ENCODE measurements around the gene FEM1A. TPM values are rescaled to one million over a fixed set of nuclear protein-coding genes. Genes with fewer than 3 reads are reported as not detected.
A peak's percentile ranks its signal among the peaks of the same experiment; 100 is the strongest.

Gene FEM1A
- total and polyA plus RNA-seq, 2 of the 13 experiments (the other 11 are each of a cell fraction or from before 2014, with no cell fraction given), result 3.2 to 10.8 TPM

GRCh38 chr19:4759388-4760284 lies 31.9 kb upstream of the FEM1A start (continued):
- TF ChIP-seq ONECUT2 (CRISPR knock-in tag; IDR thresholded peaks at IDR 0.05) (no peak), GZF1 (CRISPR knock-in tag; IDR thresholded peaks at IDR 0.05) (peak; percentile 100), TIGD3 (CRISPR knock-in tag; IDR thresholded peaks at IDR 0.05; ENCODE audit: borderline replicate concordance) (no peak), ZNF414 (CRISPR knock-in tag; IDR thresholded peaks at IDR 0.05) (peak; percentile 46; the same call in 1 of the 2 replicates), CREB1 (IDR thresholded peaks at IDR 0.05) (peak; percentile 34; the same call in 1 of the 2 replicates), CREB1 (CRISPR knock-in tag; IDR thresholded peaks at IDR 0.05) (no peak), TOE1 (CRISPR knock-in tag; IDR thresholded peaks at IDR 0.05) (no peak), GMEB2 (CRISPR knock-in tag; IDR thresholded peaks at IDR 0.05; ENCODE audit: low read depth) (no peak), HHEX (CRISPR knock-in tag; IDR thresholded peaks at IDR 0.05) (no peak), SAFB2 (CRISPR knock-in tag; IDR thresholded peaks at IDR 0.05; ENCODE audit: borderline replicate concordance, low read depth) (no peak), ZNF367 (CRISPR knock-in tag; IDR thresholded peaks at IDR 0.05; ENCODE audit: borderline replicate concordance) (no peak), E2F5 (CRISPR knock-in tag; conservative IDR thresholded peaks at IDR 0.05) (no peak), CSRNP1 (CRISPR knock-in tag; IDR thresholded peaks at IDR 0.05) (no peak), HDAC6 (IDR thresholded peaks at IDR 0.05; ENCODE audit: low read depth, low read length) (no peak), REPIN1 (CRISPR knock-in tag; IDR thresholded peaks at IDR 0.05; ENCODE audit: borderline replicate concordance, low read depth) (no peak), EEA1 (CRISPR knock-in tag; IDR thresholded peaks at IDR 0.05; ENCODE audit: borderline replicate concordance) (no peak), AFF4 (CRISPR knock-in tag; IDR thresholded peaks at IDR 0.05) (no peak)
